HG03196 (cell line): ENCODE results near the gene TMEM181.
"Not testable (repeated sequence)": the region's sequence is repeated elsewhere in the genome, so short reads cannot be mapped to it uniquely, and the experiment has no call there.

Experiments used
- ATAC-seq: cut with Tn5 transposase; IDR thresholded peaks from one replicate; pipeline ENCODE4 v1.9.1; 2021; ENCODE audit not compliant: unreplicated experiment

The TMEM181 gene

GRCh38 chr6:158655569-158656450, 95.9 kb downstream of the TMEM181 start:
- no peak for ATAC-seq

- not testable (repeated sequence) for ATAC-seq
Measured at GRCh38 chr6:158656986-158657385, 97.1 kb downstream of the TMEM181 start.

GRCh38 chr6:158660333-158660754, 100.5 kb downstream of the TMEM181 start:
- ATAC-seq: no peak

- ATAC-seq: no peak
Measured at GRCh38 chr6:158661156-158661685, 101.3 kb downstream of the TMEM181 start.

GRCh38 chr6:158662607-158662953, 102.7 kb downstream of the TMEM181 start:
- ATAC-seq: no peak

GRCh38 chr6:158662954-158663624, 103.2 kb downstream of the TMEM181 start:
- ATAC-seq: no peak

- no peak for ATAC-seq
Measured at GRCh38 chr6:158663625-158664165, 103.8 kb downstream of the TMEM181 start.

- ATAC-seq: no peak
Measured at GRCh38 chr6:158665332-158665731, 105.4 kb downstream of the TMEM181 start.

- no peak for ATAC-seq
Measured at GRCh38 chr6:158666628-158667359, 106.9 kb downstream of the TMEM181 start.

GRCh38 chr6:158667360-158667981, 107.6 kb downstream of the TMEM181 start:
- no peak for ATAC-seq

- no peak for ATAC-seq
Measured at GRCh38 chr6:158668707-158669103, 108.8 kb downstream of the TMEM181 start.

- ATAC-seq: no peak
Measured at GRCh38 chr6:158669145-158670035, 109.5 kb downstream of the TMEM181 start.

- ATAC-seq: not testable (repeated sequence)
Measured at GRCh38 chr6:158672119-158672518, 112.2 kb downstream of the TMEM181 start.

GRCh38 chr6:158672726-158673125, 112.8 kb downstream of the TMEM181 start:
- ATAC-seq: no peak

- ATAC-seq: no peak
Measured at GRCh38 chr6:158674342-158675131, 114.6 kb downstream of the TMEM181 start.

- not testable (repeated sequence) for ATAC-seq
Measured at GRCh38 chr6:158677094-158677493, 117.2 kb downstream of the TMEM181 start.

GRCh38 chr6:158677906-158678578, 118.2 kb downstream of the TMEM181 start:
- no peak for ATAC-seq

- no peak for ATAC-seq
Measured at GRCh38 chr6:158680015-158680414, 120.1 kb downstream of the TMEM181 start.
